Measurements from ENCODE around the gene SGIP1. TPM values are rescaled to one million over a fixed set of nuclear protein-coding genes. Genes with fewer than 3 reads are reported as not detected.

The SGIP1 gene
- total and polyA plus RNA-seq, 2 of the 8 experiments (the other 6 are each of a cell fraction or from before 2014, with no cell fraction given) = 1.4 to 2.1 TPM

DNA sequence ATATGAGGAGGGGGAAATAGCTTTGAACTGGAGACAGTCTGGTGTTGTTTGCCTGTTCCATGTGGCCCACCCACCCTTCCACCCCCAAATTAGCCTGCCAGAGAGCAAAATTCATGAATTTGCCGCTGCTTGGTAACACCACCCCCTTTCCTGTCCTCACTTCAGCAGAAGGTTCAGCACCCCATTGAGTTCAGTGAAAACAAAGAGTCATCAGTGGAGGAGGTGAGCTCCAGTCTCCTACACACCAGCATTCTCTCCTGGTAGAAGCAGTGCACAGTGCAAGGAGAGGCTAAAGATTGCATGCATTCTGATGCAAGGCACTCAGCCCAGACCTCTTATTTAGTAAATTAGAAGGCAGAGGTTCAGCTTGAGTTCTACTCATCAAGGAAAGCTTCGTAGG lies 118.6 kb downstream of the SGIP1 start (continued):
- no peak for TF ChIP-seq RNF2 (IDR thresholded peaks at IDR 0.05; ENCODE audit: borderline replicate concordance, low read depth, low read length, missing control alignments, poor library complexity, severe bottlenecking)
- no peak for TF ChIP-seq PHF8 (conservative IDR thresholded peaks at IDR 0.05; ENCODE audit: low read depth, low read length)
- TF ChIP-seq BRCA1 (IDR thresholded peaks at IDR 0.05; ENCODE audit: low read depth, low read length) = no peak
